ENCODE data around the gene ATP8A2. TPM values are rescaled to one million over a fixed set of nuclear protein-coding genes. Genes with fewer than 3 reads are reported as not detected.

The ATP8A2 gene
- total and polyA plus RNA-seq, 2 of the 8 experiments (the other 6 are each of a cell fraction or from before 2014, with no cell fraction given), result 2.4 to 8.3 TPM

- no peak for TF ChIP-seq SRF (IDR thresholded peaks at IDR 0.05; ENCODE audit: low read depth, low read length)
Measured at GRCh38 chr13:26051231-26051656, 679.5 kb downstream of the ATP8A2 start (continued).

Measured in H1 (cell line).